Muscle of back (tissue), 11 donors: ENCODE measurements around the gene KSR1. TPM values are rescaled to one million over a fixed set of nuclear protein-coding genes. Genes with fewer than 3 reads are reported as not detected.
"Not testable (repeated sequence)": the region's sequence is repeated elsewhere in the genome, so short reads cannot be mapped to it uniquely, and the experiment has no call there.

Experiments used
- DNase-seq, 3 donors: peaks; one replicate each; pipeline versions ENCODE4 v3.0.0 to v3.0.0-alpha.2; 2013
- polyA plus RNA-seq, 10 donors: library from polyadenylated mRNA; unstranded; fragments of 120-200 nt; gene quantifications; one replicate each; pipeline ENCODE4 v1.2.1, GENCODE V29; 2013; ENCODE audit not compliant: insufficient read length in 10 of 10

The KSR1 gene
- polyA plus RNA-seq, 10 donors, result 56.1 to 93.2 (median 75.6) TPM

GRCh38 chr17:27607521-27608091 is 151.4 kb downstream of the KSR1 start:
- no peak for DNase-seq

- no peak for DNase-seq
These were observed 152.3 kb downstream of the KSR1 start for GRCh38 chr17:27608328-27609230.

- peak in 1 of 3 donors; percentile 54 for DNase-seq
These were observed 153.5 kb downstream of the KSR1 start for GRCh38 chr17:27609611-27610303.

- DNase-seq, result no peak
These were observed 154.0 kb downstream of the KSR1 start for GRCh38 chr17:27610304-27610677.

GRCh38 chr17:27612160-27612770 is 156.0 kb downstream of the KSR1 start:
- DNase-seq, result no peak

GRCh38 chr17:27613433-27613832 is 157.2 kb downstream of the KSR1 start:
- no peak for DNase-seq

- no peak for DNase-seq
These were observed 158.9 kb downstream of the KSR1 start for GRCh38 chr17:27615121-27615520.

- DNase-seq, result no peak
These were observed 160.2 kb downstream of the KSR1 start for GRCh38 chr17:27616414-27616813.

- no peak for DNase-seq
These were observed 162.2 kb downstream of the KSR1 start for GRCh38 chr17:27618417-27618816.

GRCh38 chr17:27620721-27621120 is 164.5 kb downstream of the KSR1 start:
- DNase-seq, result no peak

- DNase-seq, result no peak
These were observed 165.3 kb downstream of the KSR1 start for GRCh38 chr17:27621536-27621935.

GRCh38 chr17:27621942-27622559 is 165.8 kb downstream of the KSR1 start:
- no peak for DNase-seq

GRCh38 chr17:27622986-27623385 is 166.7 kb downstream of the KSR1 start:
- peak in 2 of 3 donors; percentile 62 to 72 for DNase-seq

- peak in 1 of 3 donors; percentile 72 for DNase-seq
These were observed 167.4 kb downstream of the KSR1 start for GRCh38 chr17:27623614-27624013.

- peak in 1 of 3 donors; percentile 26 for DNase-seq
These were observed 168.3 kb downstream of the KSR1 start for GRCh38 chr17:27624539-27624938.

- DNase-seq, result no peak
These were observed 169.6 kb downstream of the KSR1 start for GRCh38 chr17:27625856-27626255.

- no peak for DNase-seq
These were observed 171.3 kb downstream of the KSR1 start for GRCh38 chr17:27627514-27627913.

GRCh38 chr17:27628376-27628775 is 172.1 kb downstream of the KSR1 start:
- no peak for DNase-seq

- not testable (repeated sequence) for DNase-seq
These were observed 173.0 kb downstream of the KSR1 start for GRCh38 chr17:27629260-27629659.

GRCh38 chr17:27630607-27631410 is 174.6 kb downstream of the KSR1 start, which contains the start of gene LGALS9:
TSS of gene LGALS9 (plus strand) at chr17:27631188. CDS start at chr17:27631266, 78 bp downstream.
- no peak for DNase-seq

GRCh38 chr17:27631411-27631760 is 175.1 kb downstream of the KSR1 start:
- DNase-seq, result no peak
